ENCODE measurements around the gene GNA12.

GNA12 gene

DNA sequence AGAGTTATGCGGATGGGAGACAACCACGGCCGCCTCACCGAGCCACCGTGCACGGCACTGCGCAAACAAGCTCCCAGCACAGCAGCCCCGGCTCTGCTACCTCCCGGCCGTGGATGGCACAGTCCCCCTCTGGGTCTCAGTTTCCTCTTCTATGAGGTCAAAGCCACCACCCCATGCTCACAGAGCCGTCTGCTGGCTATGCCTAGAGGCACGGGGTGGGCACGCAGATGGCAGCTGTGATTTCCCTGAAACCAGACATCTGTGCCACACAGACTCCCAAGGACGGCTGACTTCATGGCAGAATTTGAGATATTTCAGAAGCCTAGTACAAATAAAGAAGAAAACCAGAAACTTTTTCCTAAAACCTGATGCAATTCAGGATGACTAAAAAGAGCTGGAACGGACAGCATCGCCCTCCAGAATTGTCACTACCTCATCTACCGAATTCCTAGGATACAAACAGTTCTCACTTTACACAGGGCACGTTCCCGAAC is 82.9 kb downstream of the GNA12 start:
- no peak for DNase-seq (ENCODE audit: low read depth, low spot score)
- Histone ChIP-seq H3K27ac (no peak overlapping the region), H3K4me3 (no peak overlapping the region), H3K9ac (ENCODE audit: insufficient read length) (no peak overlapping the region), H3K9me3 (ENCODE audit: low read depth, low read length) (no peaks in the 10 kb centered on the region), H3K36me3 (ENCODE audit: insufficient read depth, low read length) (peaks cover 6% of the 10 kb centered on the region; the same call in 1 of the 2 replicates)
- TF ChIP-seq EZH2 (IDR thresholded peaks at IDR 0.05) (no peak), FOXP2 (optimal IDR thresholded peaks at IDR 0.05; ENCODE audit: control extremely low read depth, extremely low read length, insufficient read depth) (no peak), POLR2AphosphoS5 (IDR thresholded peaks at IDR 0.05; ENCODE audit: borderline replicate concordance, low read depth, low read length) (no peak)

DNA sequence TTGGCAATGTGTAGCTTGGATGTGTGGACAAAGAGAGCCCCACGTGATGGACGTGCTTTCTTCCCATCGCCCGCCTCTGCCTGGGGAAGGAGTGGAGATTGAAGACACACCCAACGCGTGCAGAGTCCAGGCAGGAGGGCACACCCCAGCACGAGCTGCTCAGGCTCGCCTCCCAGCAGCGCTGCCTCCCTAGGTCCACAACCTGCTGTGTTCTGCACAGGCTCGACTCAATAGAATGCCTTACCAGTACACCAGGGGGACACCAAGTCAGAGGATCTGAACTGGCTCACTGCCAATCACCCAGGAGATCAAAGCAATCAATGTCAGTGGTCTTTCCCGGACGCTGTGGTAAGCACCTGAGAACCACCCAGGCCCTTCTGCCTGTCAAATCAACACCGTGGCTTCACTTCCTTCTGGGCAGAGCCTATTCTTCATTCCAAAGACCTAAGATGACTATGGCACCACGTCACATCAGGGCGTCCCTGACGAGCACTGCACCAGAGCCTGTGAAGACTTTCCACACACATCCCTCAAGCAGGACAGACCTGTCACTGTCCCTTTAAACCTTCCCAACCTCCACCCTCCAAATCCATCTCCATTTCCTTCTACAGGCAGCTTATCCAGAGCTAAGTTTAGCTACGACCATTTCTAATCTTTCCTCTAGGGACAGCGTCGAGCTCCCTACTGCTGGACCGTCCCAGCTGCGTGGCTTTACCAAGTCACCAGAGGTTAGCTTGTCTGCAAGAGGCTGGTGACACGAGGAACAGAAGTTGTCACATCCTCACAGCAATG is 83.8 kb downstream of the GNA12 start:
- peaks cover 15% of the 10 kb centered on the region for H3K36me3 ChIP-seq (ENCODE audit: insufficient read depth, low read length)
- no peak for DNase-seq (ENCODE audit: low read depth, low spot score)
- peak overlapping the region; percentile 53 for H3K27ac ChIP-seq
- no peaks in the 10 kb centered on the region for H3K9me3 ChIP-seq (ENCODE audit: low read depth, low read length)
- no peak overlapping the region for H3K4me3 ChIP-seq
- H3K9ac ChIP-seq (ENCODE audit: insufficient read length) = no peak overlapping the region
- no peak for TF ChIP-seq FOXP2 (optimal IDR thresholded peaks at IDR 0.05; ENCODE audit: control extremely low read depth, extremely low read length, insufficient read depth)
- no peak for TF ChIP-seq EZH2 (IDR thresholded peaks at IDR 0.05)
- no peak for TF ChIP-seq POLR2AphosphoS5 (IDR thresholded peaks at IDR 0.05; ENCODE audit: borderline replicate concordance, low read depth, low read length)

DNA sequence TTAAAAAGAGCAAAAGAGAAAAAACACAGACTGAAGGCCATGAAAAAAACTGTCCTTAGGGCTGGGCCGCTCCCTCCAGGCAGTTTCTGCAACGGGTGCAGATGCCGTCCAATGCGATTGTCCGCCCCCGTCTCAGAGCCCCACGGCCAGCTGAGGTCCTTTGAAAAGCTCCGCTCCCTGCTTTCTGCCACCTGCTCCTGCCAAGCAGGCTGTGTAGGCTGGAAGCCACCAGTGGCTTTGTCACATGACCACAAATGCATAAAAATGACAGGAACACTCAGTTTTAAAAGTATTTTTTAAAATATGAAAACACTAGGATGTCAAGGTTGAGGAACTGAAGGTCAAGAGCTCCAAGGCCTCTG is 84.4 kb downstream of the GNA12 start:
- no peak for TF ChIP-seq EZH2 (IDR thresholded peaks at IDR 0.05)
- no peak for TF ChIP-seq POLR2AphosphoS5 (IDR thresholded peaks at IDR 0.05; ENCODE audit: borderline replicate concordance, low read depth, low read length)
- no peak for TF ChIP-seq FOXP2 (optimal IDR thresholded peaks at IDR 0.05; ENCODE audit: control extremely low read depth, extremely low read length, insufficient read depth)
- DNase-seq (ENCODE audit: low read depth, low spot score) = no peak
- H3K36me3 ChIP-seq (ENCODE audit: insufficient read depth, low read length) = peaks cover 17% of the 10 kb centered on the region
- H3K9me3 ChIP-seq (ENCODE audit: low read depth, low read length) = no peaks in the 10 kb centered on the region
- H3K27ac ChIP-seq = peak overlapping the region; percentile 53
- H3K4me3 ChIP-seq = no peak overlapping the region
- H3K9ac ChIP-seq (ENCODE audit: insufficient read length) = no peak overlapping the region

DNA sequence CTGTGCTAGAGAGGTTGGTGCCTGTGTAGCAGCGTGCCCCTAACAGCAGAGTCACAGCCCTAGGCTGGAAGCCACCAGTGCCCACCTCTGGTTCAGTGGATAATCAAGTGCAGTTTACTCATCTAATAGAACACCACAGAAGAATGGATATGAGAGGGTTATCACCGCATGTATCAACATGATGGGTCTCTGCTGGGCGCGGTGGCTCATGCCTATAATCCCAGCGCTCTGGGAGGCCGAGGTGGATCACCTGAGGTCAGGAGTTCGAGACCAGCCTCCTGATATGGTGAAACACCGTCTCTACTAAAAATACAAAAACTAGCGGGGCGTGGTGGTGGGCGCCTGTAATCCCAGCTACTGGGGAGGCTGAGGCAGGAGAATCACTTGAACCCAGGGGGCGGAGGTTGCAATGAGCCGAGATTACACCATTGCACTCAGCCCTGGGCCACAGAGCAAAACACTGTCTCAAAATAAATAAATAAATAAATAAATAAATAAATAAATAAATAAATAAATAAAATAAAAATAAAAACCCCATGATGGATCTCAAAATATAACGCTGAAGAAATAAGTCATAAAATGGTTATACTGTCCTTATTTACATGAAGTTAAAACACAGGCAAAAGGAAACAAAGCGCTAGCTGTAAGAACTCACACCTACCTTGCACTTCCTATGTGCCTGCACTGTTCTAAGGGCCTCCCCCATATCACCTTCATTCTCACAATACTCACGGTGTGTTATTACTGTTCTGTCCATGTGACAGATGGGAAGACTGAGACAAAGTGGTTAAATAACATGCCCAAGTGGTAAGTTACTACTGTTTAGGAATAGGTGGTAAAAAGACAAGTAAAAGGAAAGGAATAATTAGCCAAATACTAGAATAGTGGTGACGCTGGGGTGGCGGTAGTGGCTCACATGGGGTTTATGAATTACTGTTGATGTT is 85.2 kb downstream of the GNA12 start:
- H3K9me3 ChIP-seq (ENCODE audit: low read depth, low read length) = no peaks in the 10 kb centered on the region
- H3K36me3 ChIP-seq (ENCODE audit: insufficient read depth, low read length) = peaks cover 17% of the 10 kb centered on the region
- peak overlapping the region; percentile 67; the same call in 1 of the 2 replicates for H3K4me3 ChIP-seq
- peak overlapping the region; percentile 98 for H3K27ac ChIP-seq
- TF ChIP-seq FOXP2 (optimal IDR thresholded peaks at IDR 0.05; ENCODE audit: control extremely low read depth, extremely low read length, insufficient read depth) (no peak), EZH2 (IDR thresholded peaks at IDR 0.05) (no peak), POLR2AphosphoS5 (IDR thresholded peaks at IDR 0.05; ENCODE audit: borderline replicate concordance, low read depth, low read length) (no peak)
- DNase-seq (ENCODE audit: low read depth, low spot score) = no peak
- H3K9ac ChIP-seq (ENCODE audit: insufficient read length) = no peak overlapping the region

DNA sequence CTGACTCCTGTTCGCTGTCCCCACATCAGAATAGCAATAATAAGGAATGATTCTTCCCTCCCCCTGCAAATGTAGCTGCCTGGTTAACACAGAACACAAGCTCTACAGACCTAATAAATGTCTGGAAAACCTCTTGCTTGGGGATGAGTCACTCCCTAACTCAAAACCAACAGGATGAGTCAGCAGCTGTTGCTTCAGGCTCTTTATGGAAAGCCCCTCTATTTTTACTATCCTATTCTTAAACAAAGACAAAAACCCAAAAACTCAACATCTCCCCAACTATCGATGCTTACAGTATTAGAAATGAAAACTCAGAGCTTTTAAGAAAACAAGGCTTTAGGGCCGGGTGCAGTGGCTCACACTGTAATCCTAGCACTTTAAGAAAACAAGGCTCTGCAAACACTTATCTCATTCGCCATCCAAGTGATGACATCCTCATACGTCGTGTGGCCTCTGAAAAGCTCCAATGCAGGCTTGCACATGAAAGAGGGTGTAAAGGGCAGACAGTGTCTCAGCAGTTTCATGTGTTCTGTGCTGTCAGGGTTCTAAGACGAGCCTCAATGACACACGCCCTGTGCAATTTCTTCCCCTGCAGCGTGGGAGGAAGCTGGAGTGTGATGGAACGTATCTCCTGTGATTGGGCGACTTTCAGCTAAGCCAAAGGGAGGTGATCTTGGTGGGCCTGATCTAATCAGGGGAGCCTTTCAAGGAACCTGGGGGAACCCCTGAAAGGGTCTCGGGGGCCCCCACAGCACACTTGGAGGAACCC is 86.0 kb downstream of the GNA12 start:
- DNase-seq (ENCODE audit: low read depth, low spot score) = peak; percentile 88
- TF ChIP-seq FOXP2 (optimal IDR thresholded peaks at IDR 0.05; ENCODE audit: control extremely low read depth, extremely low read length, insufficient read depth) = no peak
- no peak for TF ChIP-seq EZH2 (IDR thresholded peaks at IDR 0.05)
- TF ChIP-seq POLR2AphosphoS5 (IDR thresholded peaks at IDR 0.05; ENCODE audit: borderline replicate concordance, low read depth, low read length) = no peak
- peak overlapping the region; percentile 49 for H3K9ac ChIP-seq (ENCODE audit: insufficient read length)
- H3K9me3 ChIP-seq (ENCODE audit: low read depth, low read length) = no peaks in the 10 kb centered on the region
- H3K27ac ChIP-seq = peak overlapping the region; percentile 98
- peak overlapping the region; percentile 67 for H3K4me3 ChIP-seq
- H3K36me3 ChIP-seq (ENCODE audit: insufficient read depth, low read length) = peaks cover 17% of the 10 kb centered on the region

DNA sequence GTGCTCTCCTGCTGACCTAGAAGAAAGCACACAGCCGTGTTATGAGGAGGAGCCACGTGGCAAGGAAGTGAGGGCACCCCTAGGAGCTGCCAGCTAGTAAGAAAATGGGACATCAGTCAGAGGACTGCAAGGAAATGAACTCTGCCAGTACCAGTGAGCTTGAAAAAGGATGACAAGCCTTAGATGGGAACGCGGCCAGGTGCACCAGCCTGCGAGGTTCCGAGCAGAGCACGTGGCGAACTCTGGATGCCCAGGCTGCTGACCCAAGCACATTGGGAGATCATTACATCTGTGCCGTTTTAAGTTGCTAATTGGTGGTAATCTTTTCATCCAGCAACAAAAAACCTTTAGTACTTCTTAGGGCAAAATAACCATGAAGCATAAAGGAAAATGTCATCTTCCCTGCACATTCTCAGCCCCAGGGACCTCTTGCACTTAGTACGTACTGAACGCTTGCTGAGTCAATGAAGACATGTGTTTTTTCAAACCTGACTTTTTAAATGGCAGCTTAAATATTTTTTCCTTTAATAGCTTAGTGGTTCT is 86.7 kb downstream of the GNA12 start:
- no peak for DNase-seq (ENCODE audit: low read depth, low spot score)
- Histone ChIP-seq H3K9me3 (ENCODE audit: low read depth, low read length) (no peaks in the 10 kb centered on the region), H3K9ac (ENCODE audit: insufficient read length) (peak overlapping the region; percentile 49), H3K4me3 (peak overlapping the region; percentile 67), H3K27ac (peak overlapping the region; percentile 98), H3K36me3 (ENCODE audit: insufficient read depth, low read length) (peaks cover 17% of the 10 kb centered on the region)
- TF ChIP-seq FOXP2 (optimal IDR thresholded peaks at IDR 0.05; ENCODE audit: control extremely low read depth, extremely low read length, insufficient read depth) = peak; percentile 32
- no peak for TF ChIP-seq POLR2AphosphoS5 (IDR thresholded peaks at IDR 0.05; ENCODE audit: borderline replicate concordance, low read depth, low read length)

DNA sequence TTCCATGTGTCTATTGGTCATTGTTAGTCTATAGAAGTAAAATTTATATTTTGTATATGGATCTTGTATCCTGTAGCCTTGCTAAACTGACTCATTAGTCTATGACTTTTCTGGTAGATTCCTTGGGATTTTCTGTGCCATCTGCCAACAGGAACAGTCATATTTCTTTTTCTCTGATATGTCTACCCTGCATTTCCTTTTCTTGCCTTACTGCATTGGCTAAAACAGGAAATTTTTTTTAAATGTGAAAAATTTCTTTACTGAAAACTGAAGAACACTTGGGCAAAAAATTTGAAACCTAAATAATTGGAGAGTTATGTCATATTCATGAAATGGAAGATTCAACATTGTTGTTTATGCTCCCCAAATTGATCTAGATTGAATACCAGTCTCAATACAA is 88.6 kb downstream of the GNA12 start:
- Histone ChIP-seq H3K27ac (no peak overlapping the region), H3K9ac (ENCODE audit: insufficient read length) (no peak overlapping the region), H3K4me3 (no peak overlapping the region), H3K36me3 (ENCODE audit: insufficient read depth, low read length) (peaks cover 17% of the 10 kb centered on the region), H3K9me3 (ENCODE audit: low read depth, low read length) (no peaks in the 10 kb centered on the region)
- TF ChIP-seq FOXP2 (optimal IDR thresholded peaks at IDR 0.05; ENCODE audit: control extremely low read depth, extremely low read length, insufficient read depth) (no peak), POLR2AphosphoS5 (IDR thresholded peaks at IDR 0.05; ENCODE audit: borderline replicate concordance, low read depth, low read length) (no peak), EZH2 (IDR thresholded peaks at IDR 0.05) (no peak)
- DNase-seq (ENCODE audit: low read depth, low spot score) = no peak

Measured in SK-N-MC (cell line).